Heart left ventricle (tissue), 13 donors: ENCODE results near the gene CD2AP.

Experiments used
- CTCF ChIP-seq, 12 donors: fragments of 200-600 bp; sonication (generic) in 4 of 12; IDR thresholded peaks; one replicate each; pipeline versions ENCODE4 v1.5.0 to v1.8.0; 2018 to 2022; ENCODE audit warnings: antibody characterized with exemption in 12 of 12, mild to moderate bottlenecking in 5 of 12
- POLR2A ChIP-seq, 2 donors: fragments of 450-650 bp; IDR thresholded peaks; one replicate each; pipeline ENCODE4 v1.6.1; 2017; ENCODE audit warnings: antibody characterized with exemption in 2 of 2, mild to moderate bottlenecking in 2 of 2, moderate library complexity in 2 of 2
- donor health status: ischemic (EF 13 %, LVEDD 7.1; RV severe dilation, severe dysfunction).
- donor health status: DM: no; HTN: yes; CAD: no.
- donor health status: DM: no; HTN: no; CAD: no.
- donor health status: ischemic (EF 25% LVEDD 6.9; RV normal size, moderate dysfunction).
- donor health status: ischemic (EF 25% LVEDD 5.7; RV mildly dilated, moderate dysfunction).
- donor health status: ischemic (EF 35%, LVEDD 5.7; RV mildly dilated, moderate dysfunction).
- donor health status: nonischemic (EF 11% LVEDD 7.7; RV severe dilation, severe dysfunction).
- donor health status: DM: yes; HTN: yes; CAD: no.
- donor health status: PGD.
- donor health status: ischemic (EF 29% LVEDD 5.4; RV normal size, mild dysfunction).
- donor health status: nonischemic (EF 23%, LVEDD 6.1; RV moderate dilation, normal function).

- TF ChIP-seq CTCF (IDR thresholded peaks at IDR 0.05) (no peak), POLR2A (IDR thresholded peaks at IDR 0.05) (no peak)
Measured at GRCh38 chr6:47452899-47453298, 24.7 kb upstream of the CD2AP start.
